Activated T-cell treated with anti-CD3 and anti-CD28 coated beads, Interleukin-2, amount 50 U/mL, for 48 hours (primary cell): ENCODE data around the gene ABCC4.
A peak's percentile ranks its signal among the peaks of the same experiment; 100 is the strongest.
"Not testable (repeated sequence)": the region's sequence is repeated elsewhere in the genome, so short reads cannot be mapped to it uniquely, and the experiment has no call there.

ENCODE experiments used
- DNase-seq, 2 experiments: peaks; one replicate each; pipeline ENCODE4 v3.0.0-alpha.2; 2020

ABCC4 gene

DNA sequence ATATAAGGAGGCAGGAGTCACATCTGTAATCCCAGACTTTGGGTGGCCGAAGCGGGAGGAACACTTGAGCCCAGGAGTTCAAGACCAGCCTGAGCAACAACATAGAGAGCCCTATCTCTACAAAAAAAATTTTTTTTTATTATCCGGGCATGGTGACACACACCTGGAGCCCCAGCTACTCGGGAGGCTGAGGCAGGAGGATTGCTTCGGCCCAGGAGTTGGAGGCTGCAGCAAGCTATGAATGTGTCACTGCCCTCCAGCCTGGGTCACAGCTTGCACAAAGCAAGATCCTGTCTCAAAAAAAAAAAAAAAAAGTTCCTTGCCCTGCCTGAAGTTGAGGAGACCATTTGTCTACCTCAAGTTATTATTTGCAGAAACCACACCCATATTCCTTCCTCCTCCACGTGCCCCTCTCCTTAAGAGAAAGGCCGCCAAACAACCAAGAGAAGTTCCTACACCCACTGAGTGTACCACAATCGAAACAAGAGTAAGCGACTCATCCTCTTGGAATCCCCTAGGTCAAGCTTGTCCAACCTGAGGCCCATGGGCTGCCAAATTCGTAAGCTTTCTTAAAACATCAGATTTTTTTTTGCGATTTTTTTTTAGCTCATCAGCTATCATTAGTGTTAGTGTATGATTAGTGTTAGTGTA, 2.2 kb downstream of the ABCC4 start:
- DNase-seq, result peak; percentile 21 to 25

DNA sequence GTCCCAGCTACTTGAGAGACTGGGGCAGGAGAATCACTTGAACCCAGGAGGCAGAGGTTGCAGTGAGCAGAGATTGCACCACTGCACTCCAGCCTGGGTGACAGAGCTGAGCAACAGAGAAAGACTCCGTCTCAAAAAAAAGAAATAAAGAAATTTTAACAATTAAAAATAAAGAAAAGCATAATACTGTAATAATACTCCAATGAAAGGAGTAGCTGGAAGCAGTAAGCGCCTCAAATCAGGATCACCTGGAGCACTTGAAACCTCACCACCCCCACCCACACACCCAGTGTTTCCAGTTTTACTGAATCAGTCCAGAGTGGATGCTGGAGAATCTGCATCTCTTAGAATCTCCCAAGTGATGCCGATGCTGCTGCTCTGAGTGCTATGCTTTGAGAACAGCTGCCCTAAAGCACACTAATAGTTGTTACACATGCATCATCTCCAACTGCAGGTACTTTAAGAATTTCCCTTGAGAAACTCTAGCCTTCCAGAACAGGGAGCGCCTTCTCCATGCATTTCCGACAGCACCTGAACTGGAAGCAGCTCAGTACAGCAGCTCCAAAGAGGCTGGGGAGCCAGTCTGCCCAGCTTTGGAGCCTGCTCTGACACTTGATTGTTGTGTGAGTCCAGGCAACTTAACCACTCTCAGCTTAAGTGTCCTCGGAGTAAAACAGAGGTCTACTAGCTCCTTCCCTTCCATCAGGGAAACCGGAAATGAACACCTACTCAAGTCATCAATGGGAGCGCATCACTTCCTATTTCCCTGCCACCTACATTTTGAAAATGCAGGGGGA, 2.9 kb downstream of the ABCC4 start:
- DNase-seq, result no peak

DNA sequence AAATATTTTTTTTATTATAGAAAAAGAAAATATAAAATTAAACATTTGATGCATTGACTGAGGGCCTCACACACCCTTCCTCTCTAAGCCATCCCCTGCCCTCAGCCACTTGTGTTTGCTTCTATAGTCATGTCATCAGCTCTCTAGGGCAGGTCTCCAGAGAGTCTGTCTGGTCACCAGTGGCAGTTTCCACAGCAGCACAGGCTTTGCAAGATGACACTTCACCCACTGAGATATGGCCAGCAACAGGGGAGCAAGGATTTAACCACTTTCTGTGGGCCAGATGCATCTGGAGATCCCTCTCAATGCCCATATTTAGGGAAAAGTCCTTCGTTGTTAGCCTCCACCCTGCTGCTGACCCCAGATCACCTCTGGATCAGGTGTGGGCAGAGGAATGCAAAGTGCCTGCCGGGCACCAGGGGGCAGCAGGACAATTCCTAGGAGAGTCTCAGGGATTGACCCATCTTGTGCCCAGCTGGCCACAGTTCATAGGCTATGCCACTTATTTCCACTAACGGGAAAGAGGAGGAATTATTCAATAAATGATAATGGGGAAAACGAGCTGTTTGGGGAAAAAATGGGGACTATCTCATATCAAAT, 4.8 kb downstream of the ABCC4 start:
- DNase-seq, result peak; percentile 36 to 41

DNA sequence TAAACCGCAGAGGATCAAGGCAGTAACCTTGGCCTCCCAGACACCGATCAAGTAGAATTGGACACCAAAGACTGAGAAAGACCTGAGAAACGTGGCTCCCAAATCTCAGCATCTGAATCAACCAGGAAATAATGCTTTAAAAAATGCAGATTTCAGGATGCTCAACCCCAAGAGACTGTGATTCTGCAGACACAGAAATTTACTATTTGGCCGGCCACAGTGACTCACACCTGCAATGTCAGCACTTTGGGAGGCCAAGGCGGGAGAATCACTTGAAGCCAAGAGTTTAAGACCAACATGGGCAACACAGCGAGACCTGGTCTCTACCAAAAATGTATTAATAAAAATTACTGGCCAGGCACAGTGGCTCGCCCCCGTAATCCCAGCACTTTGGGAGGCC, 6.2 kb downstream of the ABCC4 start:
- DNase-seq, result no peak

DNA sequence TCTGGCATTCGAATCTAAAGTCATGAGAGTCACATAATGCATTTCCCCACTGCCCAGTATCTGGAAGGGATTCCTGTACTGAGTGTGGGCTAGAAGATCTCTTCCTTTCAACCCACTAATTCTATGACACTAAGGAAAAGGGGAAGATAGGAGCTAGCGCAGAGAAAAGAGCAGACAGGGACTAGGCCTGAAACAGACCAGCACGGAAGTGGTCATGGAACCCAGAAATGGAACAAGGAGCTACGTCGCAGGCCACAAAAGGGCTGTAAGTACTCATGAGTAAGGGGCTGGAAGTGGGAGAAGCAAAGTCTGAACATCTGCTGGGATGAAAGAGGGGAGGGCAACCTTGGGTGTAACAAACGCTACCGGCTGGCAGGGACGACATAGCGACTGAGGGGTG, 8.6 kb downstream of the ABCC4 start:
- DNase-seq, result no peak

DNA sequence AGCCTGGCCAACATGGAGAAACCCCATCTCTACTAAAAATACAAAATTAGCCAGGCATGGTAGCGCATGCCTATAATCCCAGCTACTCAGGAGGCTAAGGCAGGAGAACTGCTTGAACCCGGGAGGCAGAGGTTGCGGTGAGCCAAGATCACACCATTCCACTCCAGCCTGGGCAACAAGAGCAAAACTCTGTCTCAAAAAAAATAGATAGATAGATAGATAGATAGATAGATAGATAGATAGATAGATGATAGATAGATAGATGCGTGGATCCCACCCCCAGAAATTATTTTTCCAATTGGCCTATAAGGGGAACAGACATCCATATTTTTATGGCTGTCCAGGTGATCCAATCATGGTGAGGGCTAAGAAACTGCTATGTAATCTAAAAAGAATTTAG, 11.3 kb downstream of the ABCC4 start:
- DNase-seq, result not testable (repeated sequence)

DNA sequence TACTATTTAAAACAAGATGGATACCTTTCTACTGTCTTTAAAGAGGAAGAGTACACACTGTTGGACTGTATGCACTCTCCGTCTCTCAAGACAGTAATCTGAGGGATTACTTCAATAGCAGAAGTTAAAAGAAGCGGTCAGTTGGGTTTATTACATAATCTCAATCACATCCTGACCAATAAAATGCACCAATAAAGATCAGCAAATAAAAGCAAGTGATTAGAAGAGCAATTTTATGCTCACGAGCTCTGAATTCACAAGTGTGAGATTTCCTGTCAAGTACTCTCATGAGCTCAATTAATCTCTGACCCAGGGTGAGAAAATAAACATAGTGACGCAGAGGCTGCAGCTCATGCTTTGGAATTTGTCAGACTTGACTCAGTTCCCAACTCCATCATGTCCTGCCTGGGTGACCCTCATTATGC, 12.2 kb downstream of the ABCC4 start:
- DNase-seq, result no peak

DNA sequence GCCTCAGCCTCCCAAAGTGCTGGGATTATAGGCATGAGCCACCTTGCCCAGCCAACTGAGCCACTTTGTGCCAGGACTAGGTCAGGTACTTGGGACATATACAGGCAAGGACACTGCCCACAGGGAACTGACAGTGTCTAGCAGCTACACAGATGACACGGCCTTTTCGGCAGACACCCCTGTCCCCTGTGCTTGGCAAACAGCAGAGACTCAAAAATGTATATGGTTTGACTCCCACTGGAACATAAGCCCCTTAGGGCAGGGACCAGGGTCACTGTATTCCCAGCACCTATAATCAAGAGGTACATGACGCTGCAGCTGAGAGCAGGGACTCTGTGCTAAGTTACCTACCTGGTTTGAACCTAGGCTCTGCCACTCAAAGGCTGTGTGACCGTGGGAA, 16.8 kb downstream of the ABCC4 start:
- DNase-seq, result no peak

DNA sequence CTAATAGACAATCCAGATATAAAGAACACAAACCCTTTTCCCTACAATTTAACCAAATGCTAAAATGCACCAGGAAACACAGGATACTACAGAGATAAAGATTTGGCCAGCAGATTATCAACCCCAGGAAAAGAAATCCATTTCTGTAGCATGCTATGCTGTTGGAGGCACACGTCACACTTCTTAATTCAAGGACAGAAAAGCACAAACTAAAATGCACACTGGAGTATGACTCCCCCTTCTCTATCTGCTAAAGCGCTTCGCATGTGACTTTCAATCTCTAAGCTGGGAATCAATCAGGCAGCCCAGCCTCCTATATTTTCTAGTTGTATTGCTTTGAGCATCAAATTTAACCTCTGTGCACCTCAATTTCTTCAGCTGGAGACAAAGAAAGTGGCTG, 22.2 kb downstream of the ABCC4 start:
- no peak for DNase-seq

DNA sequence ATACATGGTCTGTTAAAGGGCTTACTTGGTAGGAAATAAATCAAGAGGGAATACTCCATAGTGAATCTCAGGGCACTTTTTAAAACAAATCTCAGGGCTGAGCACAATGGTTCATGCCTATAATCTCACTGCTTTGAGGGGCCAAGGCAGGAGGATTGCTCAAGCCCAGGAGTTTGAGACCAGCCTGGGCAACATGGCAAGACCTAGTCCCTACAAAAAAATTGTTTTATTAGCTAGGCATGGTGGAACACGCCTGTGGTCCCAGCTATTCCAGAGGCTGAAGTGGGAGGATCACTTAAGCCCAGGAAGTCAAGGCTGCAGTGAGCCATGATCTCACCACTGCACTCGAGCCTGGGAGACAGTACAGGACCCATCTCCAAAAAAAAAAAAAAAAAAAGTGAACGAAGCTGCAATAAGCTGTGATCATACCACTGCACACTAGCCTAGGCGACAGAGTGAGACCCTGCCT, 25.2 kb downstream of the ABCC4 start:
- DNase-seq, result no peak

DNA sequence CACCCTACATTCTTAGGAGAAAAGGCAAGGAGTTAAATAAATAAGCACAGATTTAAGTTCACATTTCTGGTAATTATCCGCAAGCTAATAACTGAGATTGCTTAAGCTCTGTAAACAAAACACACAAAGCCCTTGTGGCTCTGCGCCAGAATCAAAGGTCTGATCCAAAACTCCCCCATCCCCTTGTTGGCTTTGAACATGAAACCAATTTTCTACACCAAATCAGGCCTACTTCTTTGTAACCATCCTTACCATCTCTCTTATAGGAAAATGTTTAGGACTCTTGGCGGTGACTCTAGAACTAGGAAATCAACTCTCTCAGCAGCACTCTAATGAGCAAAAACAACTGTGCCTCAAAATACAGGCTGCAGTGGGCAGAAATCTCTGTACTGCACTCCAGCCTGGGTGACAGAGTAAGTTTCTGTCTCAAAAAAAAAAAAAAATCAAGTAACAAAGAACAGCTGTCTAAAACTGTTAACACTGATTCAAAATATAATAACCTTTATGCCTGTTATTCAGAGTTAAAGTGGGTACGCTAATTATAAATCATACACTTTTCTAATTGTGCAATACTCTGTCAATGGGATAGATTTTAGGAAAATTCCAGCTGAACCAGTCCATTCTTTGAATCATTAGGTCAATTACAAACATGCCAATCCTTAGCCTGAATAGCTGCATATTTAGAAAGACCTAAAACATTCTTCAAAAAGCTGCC, 25.8 kb downstream of the ABCC4 start:
- DNase-seq, result no peak

DNA sequence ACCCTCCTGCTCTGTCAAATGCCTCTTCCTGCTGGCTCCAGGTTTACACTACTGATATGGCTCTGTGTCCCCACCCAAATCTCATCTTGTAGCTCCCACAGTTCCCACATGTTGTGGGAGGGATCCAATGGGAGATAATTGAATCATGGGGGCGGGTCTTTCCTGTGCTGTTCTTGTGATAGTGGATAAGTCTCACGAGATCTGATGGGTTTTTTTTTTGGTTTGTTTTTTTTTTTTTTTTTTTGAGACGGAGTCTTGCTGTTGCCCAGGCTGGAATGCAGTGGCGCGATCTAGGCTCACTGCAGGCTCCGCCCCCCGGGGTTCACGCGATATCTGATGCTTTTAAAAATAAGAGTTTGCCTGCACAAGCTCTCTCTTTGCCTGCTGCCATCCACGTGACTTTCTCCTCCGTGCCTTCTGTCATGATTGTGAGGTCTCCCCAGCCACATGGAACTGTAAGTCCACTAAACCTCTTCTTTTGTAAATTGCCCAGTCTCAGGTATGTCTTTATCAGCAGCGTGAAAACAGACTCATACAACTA, 27.6 kb downstream of the ABCC4 start:
- not testable (repeated sequence) for DNase-seq

DNA sequence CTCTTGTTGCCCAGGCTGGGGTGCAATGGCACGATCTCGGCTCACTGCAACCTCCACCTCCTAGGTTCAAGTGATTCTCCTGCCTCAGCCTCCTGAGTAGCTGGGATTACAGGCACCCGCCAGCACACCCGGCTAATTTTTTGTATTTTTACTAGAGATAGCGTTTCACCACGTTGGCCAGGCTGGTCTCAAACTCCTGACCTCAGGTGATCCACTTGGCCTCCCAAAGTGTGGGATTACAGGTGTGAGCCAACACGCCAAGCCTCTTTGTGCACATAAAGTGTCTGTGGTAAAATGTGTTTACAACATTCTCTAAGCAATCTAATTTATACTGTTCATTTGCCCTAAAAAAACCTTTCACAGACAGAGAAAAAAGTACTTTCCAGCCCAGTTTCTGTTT, 29.2 kb downstream of the ABCC4 start:
- not testable (repeated sequence) for DNase-seq

DNA sequence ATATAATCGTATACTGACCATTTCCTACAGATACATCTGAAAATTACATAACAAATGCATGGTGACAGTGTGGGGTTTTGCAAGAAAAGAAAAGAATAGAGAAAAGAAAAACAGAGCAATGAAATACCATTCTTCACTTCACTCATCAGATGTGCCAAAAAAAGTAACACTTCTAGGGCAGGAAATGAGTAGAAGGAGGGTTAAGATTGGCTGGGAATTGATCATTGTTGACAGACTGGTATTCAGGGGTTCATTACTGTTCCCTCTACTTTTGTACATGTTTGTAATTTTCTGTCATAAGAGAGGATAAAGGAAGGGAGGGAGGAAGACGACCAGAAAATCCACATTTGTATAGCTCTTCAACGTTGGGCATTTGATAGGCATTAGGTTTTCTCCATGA, 31.5 kb downstream of the ABCC4 start:
- no peak for DNase-seq

DNA sequence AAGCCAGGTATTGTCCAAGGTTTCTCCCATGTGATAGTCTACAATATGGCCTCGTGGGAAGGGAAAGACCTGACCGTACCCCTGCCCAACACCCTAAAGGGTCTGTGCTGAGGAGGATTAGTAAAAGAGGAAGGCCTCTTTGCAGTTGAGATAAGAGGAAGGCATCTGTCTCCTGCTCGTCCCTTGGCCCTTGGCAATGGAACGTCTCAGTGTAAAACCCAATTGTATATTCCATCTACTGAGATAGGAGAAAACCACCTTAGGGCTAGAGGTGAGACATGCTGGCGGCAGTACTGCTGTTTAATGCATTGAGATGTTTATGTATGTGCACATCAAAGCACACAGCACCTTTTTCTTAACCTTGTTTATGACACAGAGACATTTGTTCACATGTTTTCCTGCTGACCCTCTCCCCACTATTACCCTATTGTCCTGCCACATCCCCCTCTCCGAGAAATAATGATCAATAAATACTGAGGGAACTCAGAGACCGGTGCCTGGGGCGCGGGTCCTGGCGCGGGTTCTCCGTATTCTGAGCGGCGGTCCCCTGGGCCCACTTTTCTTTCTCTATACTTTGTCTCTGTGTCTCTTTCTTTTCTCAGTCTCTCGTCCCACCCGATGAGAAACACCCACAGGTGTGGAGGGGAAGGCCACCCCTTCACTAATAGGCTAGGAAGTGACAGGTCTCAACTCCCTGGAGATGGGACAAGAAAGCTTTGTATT, 32.7 kb downstream of the ABCC4 start:
- not testable (repeated sequence) for DNase-seq

DNA sequence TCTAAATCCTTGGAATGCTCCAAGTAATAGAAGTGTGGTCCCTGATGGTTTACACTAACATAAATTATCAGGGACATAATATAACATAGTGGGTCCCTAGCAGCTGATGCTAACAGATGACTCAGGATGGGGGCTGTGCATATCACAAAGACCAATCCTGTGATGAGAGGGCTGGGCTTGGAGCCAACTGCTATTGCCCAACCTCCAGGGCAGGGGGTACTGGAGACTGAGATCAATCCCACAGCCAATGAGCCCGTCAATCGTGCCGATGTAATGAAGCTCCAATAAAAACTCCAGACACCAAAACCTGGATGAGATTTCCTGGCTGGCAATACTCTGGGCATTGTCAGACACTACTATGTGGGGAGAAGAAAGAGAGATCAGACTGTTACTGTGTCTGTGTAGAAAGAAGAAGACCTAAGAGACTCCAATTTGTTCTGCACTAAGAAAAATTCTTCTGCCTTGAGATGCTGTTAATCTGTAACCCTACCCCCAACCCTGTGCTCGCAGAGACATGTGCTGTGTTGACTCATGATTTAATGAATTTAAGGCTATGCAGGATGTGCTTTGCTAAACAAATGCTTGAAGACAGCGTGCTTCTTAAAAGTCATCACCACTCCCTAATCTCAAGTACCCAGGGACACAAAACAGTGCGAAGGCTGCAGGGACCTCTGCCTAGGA, 33.4 kb downstream of the ABCC4 start:
- no peak for DNase-seq

DNA sequence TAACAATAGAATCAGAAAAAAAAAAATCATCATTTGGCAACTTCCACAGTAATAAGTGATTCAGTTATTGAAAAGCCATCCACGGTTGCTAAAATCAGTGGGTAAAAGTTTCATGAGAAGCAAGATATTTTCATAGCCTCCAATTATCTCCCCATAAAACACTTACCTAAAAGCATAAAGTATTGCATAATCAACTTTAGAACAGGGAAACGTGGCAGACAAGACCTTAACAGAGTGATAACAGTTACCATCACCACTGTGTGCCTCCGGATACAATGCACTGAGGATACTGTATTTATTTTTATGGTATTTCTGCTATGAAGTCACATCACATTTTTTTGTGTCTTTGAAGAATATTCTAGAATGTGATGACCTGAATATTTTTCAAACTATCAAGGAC, 37.0 kb downstream of the ABCC4 start:
- DNase-seq, result no peak

DNA sequence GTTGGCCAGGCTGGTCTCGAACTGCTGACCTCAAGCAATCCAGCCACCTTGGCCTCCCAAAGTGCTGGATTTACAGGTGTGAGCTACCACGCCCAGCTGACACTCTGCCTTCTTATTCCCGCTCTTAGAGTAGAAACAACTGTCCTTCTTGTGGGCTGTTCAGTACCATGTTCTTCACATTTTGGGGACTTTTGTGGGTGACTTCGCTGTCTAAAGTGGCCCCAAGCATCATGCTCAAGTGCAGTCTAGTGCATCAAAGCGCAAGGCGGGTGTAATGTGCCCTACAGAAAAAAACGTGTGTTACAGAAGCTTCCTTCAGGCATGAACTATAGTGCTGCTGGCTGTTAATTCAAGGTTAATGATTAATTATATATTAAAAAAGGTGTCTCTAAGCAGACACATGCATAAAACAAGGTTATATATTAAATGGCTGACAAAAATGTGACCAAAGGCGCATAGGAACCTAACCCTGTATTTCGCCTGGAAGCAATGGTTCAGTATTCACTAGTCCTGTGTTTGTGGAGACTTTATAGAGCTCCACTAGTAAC, 38.3 kb downstream of the ABCC4 start:
- DNase-seq, result no peak

DNA sequence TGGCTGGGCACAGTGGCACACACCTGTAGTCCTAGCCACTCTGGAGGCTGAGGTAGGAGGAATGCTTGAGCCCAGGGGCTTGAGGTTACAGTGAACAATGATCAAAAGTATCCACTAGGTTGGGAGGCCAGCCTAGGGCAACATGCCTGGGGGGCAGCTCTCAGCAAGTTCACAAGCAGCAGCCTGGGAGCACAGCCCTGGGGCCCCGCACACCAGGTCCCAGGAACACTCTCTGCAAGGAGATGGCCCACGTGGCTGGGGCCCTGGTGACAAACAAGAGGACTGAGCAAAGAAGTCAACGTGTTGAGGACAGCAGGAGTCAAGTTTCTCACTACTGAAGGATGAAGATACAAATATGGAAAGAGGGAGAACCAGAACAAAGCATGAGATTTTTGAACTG, 39.3 kb downstream of the ABCC4 start:
- DNase-seq, result no peak

DNA sequence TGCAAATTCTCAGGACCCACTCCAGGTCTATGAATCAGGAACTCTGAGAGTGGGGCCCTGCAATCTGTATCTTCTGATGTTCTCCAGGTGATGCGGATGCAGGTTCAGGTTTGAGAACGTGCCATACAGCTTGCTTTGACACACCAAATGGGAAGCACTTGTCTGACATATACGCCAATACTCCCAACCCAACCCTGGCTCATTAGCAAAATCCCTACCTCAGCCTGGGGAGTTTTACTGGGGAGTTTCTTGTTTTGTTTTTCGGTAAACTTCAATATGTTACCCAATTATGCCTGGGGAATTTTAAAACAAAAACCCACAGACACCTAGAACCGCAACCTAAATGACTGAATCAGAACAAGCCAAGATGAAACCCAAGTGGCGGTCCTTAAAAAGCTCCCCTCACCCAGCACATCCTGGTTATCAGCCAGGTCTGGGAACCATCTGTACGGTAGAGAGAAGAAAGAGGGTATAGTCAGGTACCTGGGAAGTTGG, 41.2 kb downstream of the ABCC4 start:
- no peak for DNase-seq

DNA sequence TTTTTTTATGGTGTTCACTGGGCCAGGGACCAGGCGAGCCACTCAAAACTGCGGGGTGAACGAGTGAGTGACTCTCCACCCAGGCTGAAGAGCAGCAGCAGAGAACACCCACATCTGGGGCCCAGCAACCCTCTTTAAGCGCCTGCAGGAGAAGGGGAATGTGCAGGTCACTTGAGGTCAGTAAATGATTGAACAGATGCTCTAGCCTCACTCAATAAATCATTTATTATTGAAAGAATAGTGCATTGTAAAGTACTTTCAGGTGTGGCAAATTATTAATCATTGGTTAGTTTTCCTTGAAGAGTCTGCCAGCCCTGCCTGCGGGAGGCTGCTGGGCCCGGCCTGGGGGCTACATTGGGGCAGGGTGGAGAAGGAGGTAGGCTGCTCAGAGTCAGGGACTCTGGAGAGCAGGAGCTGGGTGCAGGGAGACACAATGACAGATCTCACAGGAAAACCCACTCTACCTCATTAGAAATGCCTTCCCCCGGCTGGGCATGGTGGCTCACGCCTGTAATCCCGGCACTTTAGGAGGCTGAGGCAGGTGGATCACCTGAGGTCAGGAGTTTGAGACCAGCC, 42.5 kb downstream of the ABCC4 start:
- no peak for DNase-seq
